Bone marrow (tissue), 2 donors: ENCODE measurements around the gene LMBRD2.
"Not testable (repeated sequence)": the region's sequence is repeated elsewhere in the genome, so short reads cannot be mapped to it uniquely, and the experiment has no call there.

Experiments
- DNase-seq, 2 donors: peaks; one replicate each; lab custom pipeline; 2025; lab: John Stamatoyannopoulos, UW

The LMBRD2 gene

DNA sequence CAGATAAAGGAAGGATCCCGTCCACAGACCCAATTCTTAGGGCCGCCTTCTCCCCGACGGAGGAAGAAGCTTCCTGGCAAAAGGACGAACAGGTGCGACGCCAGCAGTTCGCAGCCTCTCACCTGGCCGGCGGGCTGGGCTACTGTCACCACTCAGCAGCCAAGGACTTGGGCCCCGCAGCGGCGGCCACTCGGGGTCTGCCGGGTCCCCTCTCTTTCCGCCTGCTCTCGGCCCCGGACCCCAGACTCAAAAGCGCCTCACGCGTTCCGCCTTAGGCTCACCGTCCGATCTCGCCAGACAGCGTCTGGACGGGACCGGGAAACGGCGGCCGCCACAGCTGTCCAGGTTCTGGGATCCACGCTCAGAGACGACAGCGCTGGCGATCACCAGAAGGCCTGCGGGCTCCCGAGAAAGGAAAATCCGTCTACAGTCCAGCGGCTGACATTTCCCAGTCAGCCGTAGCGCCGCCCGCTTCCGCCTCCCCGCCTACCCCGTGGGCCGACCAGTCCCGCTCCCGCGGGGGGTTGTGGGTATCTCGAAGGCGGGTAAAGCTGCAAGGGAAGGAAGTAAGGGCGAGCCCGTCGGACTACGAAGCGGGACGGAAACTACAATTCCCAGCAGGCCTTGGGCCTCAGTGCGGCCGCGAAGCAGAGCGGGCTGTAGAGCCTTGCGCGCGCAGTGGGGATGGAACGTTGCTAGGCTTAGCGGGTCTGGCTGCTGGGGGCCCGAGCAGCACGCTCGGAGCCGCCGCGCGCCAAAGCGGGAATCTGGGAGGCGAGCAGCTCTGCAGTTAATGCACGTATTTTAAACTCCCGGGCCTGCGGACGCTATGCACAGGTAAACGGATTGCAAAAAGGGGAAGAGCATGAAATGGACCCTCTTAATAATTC, at the start of gene LMBRD2, which contains the start of gene SKP2:
Gene LMBRD2, minus strand, starts transcription at position 454 of the 890 bp plus-strand sequence. CDS start 8,538 bp downstream, outside the sequence.
Gene SKP2, plus strand, starts transcription at position 678 of the 890 bp plus-strand sequence. Its CDS starts 152 bp downstream, at position 830.
- peak; percentile 79 to 97 for DNase-seq

DNA sequence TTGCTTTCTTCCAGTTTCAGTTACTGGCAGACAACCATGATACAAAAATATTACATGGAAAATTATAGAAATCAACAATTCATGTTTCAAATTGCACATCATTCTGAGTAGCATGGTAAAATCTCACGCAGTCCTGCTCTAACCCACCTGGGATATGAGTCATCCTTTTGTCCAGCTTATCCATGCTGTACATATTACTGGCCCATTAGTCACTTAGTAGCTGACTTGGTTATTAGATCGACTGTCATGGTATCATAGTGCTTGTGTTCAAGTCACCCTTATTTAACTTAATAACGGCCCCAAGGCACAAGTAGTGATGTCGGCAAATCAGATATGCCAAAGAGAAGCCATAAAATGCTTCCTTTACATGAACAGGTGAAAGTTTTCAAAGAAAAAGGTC, 48.8 kb upstream of the LMBRD2 start:
- no peak for DNase-seq

DNA sequence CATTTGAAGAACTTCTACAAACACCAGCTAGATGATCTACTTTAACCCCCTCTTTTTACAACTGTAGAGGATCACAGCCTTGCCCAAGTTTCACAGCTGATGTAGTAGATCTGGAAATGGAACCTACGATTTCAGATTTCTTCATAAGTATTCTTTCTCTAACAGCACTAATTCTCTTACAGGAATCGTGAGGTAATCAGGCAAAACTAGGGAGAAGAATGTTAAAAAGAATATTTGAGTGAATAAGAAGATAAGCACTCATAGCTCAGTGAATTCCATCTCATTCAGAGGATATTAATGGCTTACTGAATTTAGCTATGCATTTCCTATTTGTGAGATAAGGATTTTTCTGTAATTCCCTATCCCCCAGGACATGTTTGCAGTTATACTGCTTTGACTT, 47.9 kb upstream of the LMBRD2 start:
- no peak for DNase-seq

- not testable (repeated sequence) for DNase-seq
These were observed 47.1 kb upstream of the LMBRD2 start for GRCh38 chr5:36198783-36199182.

DNA sequence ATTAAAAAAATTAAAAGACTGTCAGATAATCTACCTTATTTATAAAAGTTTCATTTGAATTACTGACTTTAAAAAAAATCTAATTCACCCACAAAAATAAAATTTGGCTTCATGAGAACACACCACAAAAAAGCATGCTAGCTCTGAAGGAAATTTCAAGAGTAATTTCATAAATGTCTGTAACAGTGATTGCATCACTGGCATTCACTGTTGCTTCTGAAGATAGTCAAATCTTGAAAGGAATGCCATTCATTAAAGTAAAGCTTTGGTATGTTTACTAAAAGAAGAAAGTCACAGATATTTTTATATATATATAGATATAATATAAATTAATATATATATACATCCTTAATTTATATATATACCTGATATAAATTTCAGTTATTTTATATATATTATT, 46.6 kb upstream of the LMBRD2 start:
- DNase-seq, result no peak

DNA sequence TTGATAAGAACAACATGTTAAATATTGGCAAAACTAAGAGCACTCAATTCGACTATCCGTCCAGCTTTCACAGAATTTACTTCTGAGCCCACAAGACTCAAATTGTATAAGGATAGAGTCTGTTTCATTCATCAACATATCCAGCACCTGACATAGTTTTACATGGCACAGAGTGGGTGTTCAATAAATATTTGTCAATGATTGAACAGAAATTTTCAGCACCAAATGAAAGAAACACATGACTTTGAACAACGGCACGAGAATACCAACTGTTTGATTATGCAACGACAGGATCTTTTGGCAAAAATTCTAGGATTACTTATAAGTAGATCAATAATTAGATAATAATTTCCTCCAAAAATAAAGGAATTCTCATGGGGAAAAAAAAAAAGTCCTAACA, 42.1 kb upstream of the LMBRD2 start:
- DNase-seq, result no peak

DNA sequence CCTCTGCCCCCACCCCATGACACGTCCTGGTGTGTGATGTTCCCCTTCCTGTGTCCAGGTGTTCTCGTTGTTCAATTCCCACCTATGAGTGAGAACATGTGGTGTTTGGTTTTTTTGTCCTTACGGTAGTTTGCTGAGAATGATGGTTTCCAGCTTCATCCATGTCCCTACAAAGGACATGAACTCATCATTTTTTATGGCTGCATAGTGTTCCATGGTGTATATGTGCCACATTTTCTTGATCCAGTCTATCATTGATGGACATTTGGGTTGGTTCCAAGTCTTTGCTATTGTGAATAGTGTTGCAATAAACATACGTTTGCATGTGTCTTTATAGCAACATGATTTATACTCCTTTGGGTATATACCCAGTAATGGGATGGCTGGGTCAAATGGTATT, 32.7 kb upstream of the LMBRD2 start:
- DNase-seq, result not testable (repeated sequence)

- no peak for DNase-seq
These were observed 30.1 kb upstream of the LMBRD2 start for GRCh38 chr5:36181774-36182173.

DNA sequence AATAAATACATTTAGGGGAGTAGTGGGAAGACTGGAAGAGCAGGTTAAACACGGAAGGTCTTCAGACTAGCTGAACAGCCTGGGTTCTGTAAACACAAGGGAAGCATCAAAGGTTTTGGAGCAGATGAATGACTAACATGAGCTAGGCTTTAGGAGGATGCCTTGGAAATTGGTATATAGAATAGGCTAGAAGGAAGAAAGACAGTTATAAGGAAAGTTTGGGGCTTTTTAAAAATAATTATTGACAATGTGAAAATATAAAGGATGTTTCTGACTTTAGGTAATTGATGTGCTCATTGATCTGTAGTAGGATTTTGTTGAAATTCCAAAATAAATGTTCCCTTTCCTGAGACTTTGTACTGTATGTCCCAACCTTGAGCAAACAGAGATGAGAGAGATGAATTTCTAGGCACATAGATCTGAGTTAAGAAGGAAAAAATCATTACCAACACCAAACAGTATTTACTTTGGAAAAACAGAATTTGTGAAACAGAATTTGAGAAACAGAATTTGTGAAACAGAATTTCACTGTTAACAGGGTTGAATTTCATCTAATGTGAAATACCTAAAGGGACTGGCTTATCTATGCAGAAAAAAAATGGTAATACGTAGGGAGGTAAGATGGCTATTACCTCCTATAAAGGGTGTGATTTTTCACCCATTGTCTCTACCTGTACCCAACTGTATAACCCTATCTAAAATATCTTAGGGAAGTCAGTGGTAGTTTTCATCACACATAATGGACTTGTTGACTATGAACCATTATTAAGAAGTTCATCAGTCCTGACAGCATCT, 29.1 kb upstream of the LMBRD2 start:
- no peak for DNase-seq

DNA sequence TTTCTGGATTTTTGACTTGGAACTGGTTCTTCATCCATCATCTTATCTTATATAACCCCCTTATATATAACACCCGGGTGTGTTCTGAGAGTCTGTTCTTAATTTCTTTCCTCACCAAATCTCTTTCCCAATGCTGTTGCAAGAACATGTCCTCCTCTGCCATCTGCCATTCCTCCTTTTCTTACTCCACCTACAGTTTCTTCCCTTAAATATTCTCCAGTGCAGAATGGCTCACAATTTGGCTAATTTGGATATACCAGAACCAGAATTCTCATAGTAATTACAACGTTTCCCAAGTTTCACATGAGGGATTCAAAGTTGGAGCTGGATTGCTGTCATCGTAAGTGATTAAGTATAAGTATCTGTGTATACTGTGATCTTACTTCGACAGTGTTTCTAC, 28.3 kb upstream of the LMBRD2 start:
- no peak for DNase-seq

- no peak for DNase-seq
These were observed 26.8 kb upstream of the LMBRD2 start for GRCh38 chr5:36178524-36178890.

DNA sequence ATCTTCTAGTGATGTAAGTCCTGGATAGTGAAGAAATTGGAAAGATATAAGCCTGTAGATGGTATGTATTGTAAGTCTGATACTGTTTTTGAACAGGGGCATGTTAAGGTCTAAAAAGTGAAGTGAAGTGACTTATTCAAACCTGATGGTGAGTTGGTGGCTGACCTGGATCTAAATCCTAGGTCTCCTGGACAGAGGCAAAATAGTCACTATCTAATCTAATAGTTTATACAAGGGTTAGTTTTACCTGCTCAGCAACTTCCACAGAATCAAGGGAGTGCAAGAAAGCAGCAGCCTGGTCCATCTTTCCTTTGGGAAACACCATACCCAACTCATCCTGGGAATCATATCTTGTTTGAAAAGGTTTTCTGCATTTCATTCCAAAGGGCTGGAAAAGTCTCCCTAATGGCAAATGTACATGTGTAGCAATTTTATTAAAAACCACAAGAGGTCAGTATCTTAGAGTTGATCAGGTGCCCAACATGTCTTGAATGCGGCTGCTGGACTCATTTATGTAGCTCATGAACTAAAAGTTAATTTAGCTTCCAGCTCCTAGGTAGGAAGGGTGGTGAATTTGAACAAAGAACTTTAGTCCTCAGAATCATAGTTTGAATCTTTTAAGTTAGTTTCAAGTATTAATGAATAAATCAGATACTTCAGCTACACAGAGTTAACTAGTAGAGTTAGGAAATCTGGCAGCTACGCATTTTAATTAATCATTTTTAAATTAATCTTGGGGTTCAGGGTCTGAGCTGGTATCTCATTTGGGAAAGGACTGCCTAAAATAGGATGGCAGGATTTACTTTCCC, 26.2 kb upstream of the LMBRD2 start:
- DNase-seq, result no peak

DNA sequence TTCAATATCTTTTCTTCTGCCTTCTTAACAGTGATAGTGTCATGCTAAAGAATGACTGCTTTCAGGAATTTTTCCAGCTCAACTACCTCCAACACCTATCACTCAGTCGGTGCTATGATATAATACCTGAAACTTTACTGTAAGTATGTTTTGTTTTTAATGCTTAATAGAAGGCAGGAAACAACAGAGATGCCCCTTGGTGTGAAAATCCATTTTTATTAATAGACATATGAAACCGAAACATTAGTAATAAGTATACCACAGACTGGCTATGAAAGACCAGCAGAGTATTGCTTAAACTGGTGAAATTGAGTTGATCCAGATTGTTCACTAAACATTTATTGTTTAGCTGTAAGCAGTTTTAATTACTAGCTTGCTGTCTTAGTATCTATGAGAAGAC, 25.5 kb upstream of the LMBRD2 start:
- DNase-seq, result no peak

DNA sequence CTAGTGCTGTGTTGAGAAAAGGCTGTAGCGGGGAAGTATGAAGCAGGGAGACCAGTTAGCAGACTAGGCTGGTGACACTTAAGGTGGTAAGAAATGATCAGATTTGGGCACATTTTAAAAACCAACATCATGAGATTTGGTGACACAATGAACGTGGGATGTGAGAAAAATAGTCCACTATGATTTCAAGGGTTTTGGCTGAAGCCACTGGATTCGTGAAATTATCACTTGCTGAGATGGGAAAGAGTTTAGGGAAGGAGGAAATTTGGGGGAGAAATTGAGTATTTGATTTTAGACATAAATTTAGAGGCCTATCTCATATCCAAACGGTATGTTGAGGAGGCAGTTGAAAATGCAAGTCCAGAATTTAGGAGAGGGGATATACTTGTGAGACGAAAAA, 23.4 kb upstream of the LMBRD2 start:
- DNase-seq, result no peak

DNA sequence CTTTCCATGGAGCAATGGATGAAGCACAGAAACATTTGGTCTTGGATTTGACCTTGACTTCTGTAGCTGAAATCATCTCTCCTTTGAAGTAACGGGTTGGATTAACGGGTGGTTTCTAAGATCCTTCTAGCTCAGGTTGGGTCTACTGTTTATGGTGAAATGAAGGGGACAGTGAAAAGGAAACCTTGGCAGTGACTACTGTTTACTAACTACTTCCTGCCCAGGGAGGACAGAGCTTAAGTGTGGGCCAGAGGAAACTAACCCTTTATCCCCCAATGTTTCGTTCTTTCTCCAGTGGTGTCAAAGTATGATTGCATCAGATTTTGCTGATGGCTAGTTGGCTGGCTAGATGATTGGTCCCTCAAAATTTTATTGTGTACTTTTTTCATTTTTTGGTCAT, 22.4 kb upstream of the LMBRD2 start:
- DNase-seq, result no peak

GRCh38 chr5:36173426-36173825, 21.7 kb upstream of the LMBRD2 start:
- DNase-seq, result no peak

- no peak for DNase-seq
These were observed 20.9 kb upstream of the LMBRD2 start for GRCh38 chr5:36172599-36172998.

DNA sequence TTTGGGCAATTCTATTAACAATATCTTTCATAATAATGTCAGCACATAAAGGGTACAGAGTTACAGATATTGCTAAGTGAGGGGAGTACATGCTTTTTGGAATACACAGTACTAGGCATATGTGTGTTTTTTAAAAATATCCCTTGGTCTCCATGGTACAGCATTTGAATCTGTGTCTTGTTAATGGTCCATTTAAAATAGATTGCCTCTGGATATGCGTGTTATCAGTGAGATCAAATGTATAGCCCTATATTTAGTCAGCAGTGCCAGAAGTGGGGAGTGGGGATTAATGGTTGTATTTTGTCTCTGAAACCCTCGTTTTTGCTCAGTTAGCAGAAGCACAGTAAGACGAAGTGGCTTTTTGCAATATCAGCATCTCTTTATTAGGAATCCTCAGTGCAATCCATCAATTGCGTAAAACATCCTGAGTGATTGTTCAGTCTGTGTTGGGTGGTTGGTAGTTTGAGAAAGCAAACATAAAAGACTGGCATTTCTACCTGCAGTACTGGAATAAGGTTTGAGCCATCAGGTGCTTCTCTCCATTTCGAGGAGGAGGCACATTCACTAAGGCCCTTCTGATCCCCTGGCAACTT, 19.2 kb upstream of the LMBRD2 start:
- no peak for DNase-seq

DNA sequence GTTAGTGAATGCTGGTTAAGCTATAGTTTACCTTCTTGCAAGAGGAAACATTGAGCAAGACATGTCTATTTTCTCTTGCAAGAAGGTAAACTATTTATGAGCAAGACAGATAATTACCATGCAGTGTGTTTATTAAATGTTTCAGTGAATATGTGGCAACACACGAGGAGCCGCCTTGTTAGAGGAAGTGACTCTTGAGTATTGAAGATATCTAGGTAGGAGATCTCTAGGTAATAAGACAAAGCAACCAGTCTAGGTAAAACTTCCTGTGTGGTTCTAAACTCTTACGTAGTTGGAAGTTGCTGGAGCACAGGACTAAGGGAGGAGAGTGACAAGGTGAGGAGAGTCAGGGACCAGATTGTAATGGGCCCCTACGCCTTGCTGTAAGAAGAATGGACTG, 17.1 kb upstream of the LMBRD2 start:
- DNase-seq, result no peak

DNA sequence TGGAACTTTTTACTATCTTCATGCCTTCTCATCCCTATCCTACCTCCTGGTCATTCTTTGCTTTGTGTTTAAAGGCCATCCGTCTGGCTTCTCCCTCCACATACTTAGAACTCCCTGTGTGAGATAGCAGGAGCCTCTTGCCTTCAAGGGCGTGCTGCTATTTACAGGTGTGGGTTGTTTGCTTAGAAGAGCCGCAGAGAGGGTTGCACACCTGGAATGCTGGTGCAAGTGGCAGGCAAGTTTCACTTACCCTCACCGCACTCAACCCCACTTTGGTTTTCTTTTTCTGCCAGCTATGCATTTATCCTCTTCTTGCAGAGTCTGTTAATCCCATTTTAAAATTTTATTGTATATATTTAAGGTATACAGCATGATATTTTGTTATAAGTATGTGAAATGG, 12.8 kb upstream of the LMBRD2 start:
- DNase-seq, result no peak

GRCh38 chr5:36162810-36163486, 11.3 kb upstream of the LMBRD2 start:
- no peak for DNase-seq
